NOMO-1 (cell line): ENCODE results near the gene CCL13.
"Not testable (repeated sequence)": the region's sequence is repeated elsewhere in the genome, so short reads cannot be mapped to it uniquely, and the experiment has no call there.

Source experiments
- DNase-seq, 2 experiments: peaks; one replicate each; lab custom pipeline; 2025; ENCODE audit not compliant: unreplicated experiment in 2 of 2; lab: John Stamatoyannopoulos, UW

CCL13 gene

DNA sequence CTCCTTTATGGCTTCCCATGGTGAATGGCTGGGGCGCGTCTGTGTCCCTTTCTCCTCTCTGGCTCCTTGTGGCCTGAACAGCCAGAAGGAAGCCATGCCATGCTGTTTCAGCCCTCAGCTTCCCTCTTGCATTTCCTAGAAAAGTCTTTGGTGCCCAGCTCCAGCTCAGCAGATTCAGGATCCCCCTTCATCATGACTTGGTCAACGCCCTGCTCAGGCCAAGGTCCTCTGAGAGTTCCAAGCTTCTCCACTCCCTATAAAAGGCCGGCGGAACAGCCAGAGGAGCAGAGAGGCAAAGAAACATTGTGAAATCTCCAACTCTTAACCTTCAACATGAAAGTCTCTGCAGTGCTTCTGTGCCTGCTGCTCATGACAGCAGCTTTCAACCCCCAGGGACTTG lies at the start of gene CCL13:
TSS of gene CCL13 (plus strand) at position 287 of the 400 bp plus-strand sequence. CDS start at position 334, 47 bp downstream.
- no peak for DNase-seq

DNA sequence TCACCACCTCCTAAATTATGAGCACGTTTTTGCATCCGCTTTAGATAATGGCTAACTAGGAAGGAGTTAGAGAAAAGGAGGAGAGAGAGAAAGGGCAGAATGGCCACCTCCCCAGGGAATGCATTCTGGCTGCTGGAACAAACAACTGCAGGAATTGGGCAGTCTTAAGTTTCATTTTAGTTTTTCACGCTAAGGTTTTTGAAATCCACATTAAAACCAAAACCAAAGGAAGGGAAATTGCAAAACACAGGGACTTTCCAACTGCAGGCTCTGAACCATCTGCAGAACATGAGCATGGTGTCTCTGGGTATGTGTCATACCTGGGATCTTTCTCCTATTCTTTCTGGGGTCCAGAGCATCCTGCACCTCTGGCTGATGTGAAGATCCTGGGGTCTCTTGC lies 49.2 kb upstream of the CCL13 start:
- DNase-seq = no peak

DNA sequence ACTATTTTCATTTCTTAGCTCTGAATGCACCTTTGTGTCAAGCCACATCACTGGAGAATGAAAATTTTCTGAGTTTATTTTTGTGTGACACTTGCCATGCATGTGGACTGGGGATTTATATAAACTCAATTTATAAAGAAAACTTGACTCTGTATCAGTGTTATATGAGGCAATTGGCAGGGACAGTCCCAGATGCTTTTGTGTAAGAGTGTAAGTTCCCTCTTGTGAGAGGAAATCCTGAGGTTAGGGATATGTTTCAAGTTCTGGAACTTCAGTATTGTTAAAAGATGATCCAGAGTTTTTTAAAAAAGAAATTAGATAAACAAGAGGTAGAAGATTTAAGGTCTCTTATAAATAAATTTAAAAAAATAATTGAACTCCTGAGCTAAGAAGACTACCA lies 47.9 kb upstream of the CCL13 start:
- DNase-seq = no peak

DNA sequence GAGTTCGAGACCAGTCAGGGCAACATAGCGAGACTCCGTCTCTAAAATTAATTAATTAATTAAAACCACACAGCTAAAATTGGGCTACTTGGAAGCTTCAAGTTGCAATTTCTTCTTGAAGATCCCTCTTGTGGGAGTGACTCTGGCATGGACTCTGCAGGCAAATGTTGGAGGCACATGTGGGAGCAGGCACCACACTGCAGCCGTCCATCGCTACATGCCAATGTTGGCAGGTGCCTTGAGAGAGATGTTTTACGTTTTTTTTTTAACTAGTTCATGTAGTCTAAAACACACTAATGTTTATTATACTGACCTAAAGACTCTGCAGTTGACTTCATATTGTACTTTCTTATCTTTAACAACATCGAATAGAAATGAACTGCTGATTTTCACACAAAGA lies 45.0 kb upstream of the CCL13 start:
- no peak for DNase-seq

DNA sequence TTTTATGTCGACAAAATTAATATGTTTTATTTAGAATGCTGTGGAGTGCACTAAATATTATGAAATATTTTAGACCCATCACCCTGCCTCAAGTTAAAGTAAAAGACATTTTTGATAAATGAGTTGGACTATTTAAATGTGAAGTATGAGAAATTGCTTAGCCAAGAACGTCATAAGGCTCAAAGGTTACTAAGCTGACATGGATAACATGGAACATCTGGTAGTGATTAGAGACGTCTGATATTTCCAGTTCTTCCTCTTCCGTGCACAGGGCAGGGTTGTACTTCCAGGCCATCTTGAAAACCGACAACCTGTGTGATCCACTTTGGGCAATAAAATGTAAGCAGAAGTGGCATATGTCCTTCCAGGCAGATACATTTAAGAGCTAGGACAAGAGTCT lies 44.2 kb upstream of the CCL13 start:
- peak in 1 of 2 experiments; percentile 20 for DNase-seq

DNA sequence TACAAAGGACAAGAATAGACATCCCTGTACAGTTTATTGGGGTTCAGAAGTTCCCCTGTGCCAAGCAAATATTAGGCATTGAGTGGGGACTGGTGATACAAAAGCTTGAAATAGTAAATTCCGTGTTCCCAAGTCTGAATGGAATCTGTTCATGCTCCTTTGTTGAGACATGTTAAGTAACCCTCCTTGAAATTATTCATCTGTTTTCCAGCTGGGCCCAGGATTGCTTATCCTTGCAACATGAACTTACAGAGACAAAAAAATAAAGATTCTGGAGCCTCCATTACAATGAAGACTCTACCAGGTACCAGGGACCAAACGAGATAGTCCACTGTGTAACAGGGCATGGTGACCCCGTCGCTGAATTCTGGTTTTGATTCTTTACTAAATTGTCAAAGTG lies 43.1 kb upstream of the CCL13 start:
- no peak for DNase-seq

DNA sequence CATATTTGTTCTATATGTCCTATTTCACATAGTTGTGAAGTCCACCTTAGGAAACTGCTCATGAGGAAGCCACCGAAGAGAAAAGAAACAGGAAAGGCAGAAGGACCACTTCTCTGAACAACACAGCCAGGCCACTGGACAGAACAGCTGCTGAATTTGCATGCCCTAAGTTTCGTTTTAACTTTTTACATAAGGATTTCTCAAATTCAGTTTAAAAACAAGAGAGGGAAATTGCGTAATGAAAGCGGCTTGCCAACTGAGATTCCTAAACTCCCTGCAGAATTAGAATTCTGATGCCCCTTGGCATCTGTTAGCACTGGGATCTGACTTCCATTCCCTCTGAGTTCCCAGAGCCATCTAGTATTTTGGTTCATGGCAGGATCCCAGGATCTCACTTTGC lies 42.0 kb upstream of the CCL13 start:
- DNase-seq = peak; percentile 47 to 79

DNA sequence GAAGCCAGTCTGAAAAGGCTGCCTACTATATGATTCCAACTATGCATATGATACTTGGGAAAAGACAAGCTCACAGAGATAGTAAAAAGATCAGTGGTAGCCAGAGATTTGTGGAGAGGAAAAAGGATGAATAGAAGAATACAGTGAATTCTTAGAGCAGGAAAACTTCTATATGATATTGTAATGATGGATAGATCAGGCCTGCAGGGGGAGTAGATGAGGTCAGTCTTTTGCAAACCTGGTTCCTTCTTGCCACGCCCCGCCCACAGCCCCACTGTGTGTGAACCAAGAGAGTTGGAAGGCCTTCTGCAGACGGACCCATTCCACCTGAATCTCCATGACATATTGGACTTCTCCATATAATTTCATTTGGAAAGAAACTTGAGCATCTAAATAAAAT lies 37.8 kb upstream of the CCL13 start:
- DNase-seq = peak in 1 of 2 experiments; percentile 20

DNA sequence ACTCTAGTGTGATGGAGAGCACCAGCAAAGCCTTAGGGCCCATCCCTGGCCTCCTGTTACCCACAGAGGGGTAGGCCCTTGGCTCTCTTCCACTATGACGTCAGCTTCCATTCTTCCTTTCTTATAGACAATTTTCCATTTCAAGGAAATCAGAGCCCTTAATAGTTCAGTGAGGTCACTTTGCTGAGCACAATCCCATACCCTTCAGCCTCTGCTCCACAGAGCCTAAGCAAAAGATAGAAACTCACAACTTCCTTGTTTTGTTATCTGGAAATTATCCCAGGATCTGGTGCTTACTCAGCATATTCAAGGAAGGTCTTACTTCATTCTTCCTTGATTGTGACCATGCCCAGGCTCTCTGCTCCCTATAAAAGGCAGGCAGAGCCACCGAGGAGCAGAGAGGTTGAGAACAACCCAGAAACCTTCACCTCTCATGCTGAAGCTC lies 37.2 kb upstream of the CCL13 start, which contains the start of gene CCL8:
TSS of gene CCL8 (plus strand) at position 397 of the 445 bp plus-strand sequence. CDS start 67 bp downstream, outside the sequence.
- DNase-seq = no peak

DNA sequence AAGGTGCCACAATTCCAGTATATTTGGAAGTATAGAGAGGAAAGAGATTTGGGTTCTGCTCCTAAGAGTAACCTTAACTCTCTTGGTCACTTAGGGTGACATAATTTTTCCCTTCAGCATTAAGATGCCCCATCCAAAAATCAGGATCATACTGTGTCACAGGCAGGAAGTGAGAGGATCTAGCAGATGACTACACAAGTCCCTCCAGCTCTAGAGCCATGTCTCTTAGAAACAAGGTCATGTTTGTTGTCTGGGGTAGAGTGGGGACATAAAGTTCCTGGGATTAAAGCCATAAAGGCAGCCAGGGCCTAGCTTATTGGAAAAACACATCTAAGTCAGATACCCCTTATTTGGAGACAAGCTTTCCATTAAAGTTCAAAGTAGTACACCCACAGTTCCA lies 34.3 kb upstream of the CCL13 start:
- no peak for DNase-seq

DNA sequence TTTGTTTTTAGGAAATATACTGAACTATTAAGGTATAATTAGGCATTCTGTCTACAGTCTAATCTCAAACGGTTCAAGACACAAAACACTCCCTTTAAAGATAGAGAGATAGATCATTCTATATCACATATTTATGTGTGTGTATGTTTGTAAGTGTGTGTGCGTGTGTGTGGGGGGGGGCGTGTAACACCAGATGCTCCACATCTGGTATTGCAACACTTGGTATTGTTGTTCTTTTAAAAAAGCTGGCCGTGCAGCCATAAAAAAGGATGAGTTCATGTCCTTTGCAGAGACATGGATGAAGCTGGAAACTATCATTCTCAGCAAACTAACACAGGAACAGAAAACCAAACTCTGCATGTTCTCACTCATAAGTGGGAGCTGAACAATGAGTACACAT lies 28.7 kb upstream of the CCL13 start:
- DNase-seq = not testable (repeated sequence)

DNA sequence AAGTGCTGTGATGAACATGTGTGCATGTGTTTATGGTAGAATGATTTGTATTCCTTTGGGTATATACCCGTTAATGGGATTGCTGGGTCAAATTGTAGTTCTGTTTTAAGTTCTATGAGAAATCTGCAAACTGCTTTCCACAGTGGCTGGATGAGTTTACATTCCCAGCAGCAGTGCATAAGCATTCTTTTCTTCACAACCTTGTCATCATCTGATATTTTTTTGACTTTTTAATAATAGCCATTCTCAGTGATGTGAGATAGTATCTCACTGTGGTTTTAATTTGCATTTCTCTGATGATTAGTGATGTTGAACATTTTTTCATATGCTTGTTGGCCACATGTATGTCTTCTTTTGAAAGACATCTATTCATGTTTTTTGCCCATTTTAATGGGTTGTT lies 18.6 kb upstream of the CCL13 start:
- DNase-seq = no peak

DNA sequence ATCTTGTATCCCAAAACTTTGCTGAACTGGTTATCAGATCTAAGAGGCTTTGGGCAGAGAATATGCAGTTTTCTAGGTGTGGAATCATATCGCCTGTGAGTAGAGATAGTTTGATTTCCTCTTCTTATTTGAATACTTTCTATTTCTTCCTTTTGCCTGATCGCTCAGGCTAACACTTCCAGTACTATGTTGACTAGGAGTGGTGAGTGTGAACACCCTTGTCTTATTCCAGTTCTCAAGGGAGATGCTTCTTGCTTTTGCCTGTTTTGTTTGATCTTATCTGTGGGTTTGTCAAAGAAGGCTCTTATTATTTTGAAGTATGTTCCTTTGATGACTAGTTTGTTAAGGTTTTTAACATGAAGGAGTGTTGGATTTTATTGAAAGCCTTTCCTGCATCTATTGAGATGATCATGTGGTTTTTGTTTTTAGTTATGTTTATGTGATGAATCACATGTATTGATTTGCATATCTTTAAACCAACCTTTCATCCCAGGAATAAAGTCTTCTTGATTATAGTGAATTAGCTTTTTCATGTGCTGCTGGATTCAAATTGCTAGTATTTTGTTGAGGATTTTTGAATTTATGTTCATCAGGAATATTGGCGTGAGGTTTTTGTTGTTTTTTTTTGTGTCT lies 17.0 kb upstream of the CCL13 start:
- DNase-seq = no peak

DNA sequence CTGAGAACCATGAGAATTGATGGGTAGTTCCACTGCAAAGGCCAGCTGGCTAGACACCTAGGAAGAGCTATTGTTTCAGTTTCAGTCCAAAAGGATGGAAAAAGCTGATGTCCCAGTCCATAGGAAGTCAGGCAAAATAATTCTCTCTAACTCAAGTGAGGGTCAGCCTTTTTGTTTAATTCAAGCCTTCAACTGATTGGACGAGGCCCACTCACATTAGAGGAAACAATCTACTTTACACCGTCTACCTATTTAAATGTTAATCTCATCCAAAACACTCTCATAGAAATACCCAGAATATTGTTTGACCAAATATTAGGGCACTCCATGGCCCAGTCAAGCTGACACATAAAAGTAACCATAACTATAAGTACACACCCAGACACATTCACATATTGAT lies 14.4 kb upstream of the CCL13 start:
- no peak for DNase-seq

DNA sequence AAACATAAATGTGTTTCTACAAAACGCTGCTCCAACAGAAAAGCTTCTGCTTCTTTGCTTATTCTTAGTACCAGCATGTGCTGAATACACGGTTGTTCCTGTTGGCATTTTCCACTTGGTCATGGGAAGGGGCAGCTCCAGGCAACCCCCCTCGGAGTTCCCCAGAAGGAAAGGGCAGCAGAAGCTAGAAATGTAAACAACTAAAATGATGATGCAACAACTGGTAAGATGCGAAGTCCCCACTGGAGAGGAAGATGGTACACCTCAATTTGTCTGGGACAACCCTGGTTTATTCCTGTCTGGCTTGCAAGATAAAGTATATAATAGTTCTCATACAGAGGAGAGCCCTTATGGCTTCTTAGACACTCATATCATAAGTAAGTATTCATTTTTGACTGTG lies 9.2 kb upstream of the CCL13 start:
- no peak for DNase-seq

DNA sequence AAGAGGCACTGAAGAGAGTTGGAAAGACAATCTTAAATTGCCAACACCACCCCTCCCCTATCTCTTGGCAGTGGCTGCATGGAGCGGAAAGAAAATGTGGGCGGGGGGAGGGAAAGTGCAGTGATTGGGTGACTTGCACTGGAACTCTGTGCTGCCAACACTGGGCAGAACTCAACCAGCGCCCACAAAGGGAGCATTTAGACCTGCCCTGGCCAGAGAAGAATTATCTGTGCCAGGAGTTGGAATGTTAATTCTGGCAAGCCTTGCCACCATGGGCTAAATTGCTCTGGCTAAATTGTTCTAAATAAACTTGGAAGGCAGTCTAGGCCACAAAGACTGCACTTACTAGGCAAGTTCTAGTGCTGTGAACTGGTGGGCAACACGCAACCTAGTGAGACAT lies 6.5 kb upstream of the CCL13 start:
- DNase-seq = no peak

DNA sequence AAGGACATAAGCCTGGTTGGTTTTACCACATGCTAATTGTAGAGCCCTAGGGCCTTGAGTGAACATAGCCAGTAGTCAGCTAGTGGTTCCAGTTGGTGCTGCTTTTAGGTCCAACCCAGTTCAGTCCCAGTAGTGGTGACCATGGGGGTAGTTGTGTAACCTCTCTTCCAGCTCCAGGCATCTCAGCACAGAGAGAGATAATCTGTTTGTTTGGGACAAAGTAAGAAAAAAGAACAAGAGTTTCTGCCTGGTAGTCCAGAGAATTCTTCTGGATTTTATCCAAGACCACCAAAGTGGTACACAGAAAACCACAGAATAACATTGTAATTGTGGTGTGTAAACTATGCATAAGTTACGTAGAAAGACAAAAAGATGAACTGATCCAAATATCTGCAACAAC lies 5.2 kb upstream of the CCL13 start:
- no peak for DNase-seq

DNA sequence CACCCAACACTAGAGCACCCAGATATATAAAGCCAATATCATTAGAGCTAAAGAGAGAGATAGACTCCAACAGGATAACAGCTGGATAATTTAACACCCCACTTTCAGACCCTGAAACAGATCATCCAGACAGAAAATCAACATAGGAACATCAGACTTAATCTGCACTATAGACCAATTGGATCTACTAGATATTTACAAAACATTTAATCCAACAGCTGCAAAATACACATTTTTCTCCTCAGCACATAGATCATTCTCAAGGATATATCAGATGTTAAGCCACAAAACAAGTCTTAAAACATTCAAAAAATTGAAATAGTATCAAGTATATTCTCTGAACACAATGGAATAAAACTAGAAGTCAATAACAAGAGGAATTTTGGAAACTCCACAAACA lies 4.1 kb upstream of the CCL13 start:
- no peak for DNase-seq

DNA sequence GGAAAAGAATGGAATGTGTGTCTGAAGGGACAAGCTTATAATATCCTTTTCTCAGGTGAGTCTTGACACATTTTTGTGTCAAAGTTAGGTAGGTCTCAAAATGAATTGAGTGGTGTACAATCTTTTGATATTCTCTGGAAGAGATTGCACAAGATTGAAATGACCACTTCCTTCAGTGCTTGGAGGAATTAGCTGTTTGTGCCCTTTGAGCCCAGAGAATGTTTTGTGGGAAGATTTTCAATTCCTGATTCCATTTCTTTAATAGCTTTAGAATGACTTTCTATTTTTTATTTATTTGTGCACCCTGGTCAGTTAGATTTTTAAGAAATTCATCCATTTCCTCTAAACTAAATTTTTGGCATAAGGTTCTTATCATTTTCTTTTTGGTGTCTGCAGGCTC lies 1.6 kb upstream of the CCL13 start:
- DNase-seq = no peak

DNA sequence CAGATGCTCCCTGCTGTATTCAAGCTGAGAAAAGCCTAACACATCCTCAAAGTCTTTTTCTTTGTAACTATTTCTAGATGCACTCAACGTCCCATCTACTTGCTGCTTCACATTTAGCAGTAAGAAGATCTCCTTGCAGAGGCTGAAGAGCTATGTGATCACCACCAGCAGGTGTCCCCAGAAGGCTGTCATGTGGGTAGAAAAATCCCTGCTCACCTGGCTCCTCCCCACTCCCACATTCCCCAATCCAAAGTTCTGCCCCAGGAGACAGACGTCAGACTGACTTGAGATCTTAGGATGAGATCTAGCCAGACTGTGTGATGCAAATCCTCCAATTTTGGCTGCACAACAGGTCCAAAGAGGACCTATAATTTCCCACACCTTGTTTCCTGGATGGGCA lies 1.1 kb downstream of the CCL13 start:
- DNase-seq = no peak

DNA sequence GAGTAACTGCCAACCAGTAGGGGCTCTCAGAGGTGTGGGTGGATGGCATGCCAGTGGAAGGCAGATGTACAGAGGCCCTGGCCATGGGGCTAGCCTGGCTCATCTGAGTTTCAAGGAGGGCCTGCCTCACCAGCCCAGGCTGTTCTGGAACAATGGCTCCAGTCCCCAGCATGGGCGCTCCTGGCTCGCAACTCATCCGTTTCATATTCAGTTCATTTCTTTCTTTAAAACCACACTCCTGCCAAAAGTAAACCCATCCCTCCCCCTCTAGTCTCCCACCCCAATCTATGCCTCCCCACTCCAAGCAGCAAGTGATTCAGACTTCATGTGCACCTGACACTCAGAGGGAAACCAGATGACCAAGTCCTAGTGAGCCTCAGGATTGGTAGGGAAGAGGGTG lies 2.4 kb downstream of the CCL13 start:
- DNase-seq = no peak

DNA sequence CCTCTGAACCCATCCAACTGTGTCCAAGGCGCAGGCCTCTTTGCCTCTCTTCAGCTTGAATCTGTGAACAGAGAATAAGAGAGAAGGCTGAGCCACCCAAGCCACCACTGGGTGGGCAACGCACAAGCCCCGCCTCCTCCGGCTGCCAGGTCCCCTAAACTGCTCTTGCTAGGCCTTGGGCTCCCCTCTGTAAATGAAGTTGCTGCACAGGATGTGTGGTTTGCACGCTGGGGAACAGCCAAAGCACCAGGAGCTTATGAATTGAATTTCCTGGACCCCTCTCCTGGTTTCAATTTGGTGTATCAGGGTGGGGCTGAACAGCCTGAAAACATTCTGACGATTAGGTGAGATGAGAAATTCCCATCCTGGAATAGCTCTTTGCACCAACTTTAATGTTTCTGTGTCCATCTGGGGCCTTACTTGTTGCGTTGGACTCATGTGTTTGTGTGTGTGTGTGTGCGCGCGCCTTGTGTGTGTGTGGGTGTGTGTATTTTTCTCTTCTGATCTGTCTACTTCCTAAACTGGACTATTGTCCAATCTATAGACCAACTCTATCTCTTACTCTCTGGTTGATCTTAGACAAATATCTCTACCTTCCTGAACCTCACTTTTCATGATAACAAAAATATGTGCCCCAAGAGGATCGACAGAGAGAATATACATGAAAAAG lies 4.5 kb downstream of the CCL13 start:
- no peak for DNase-seq
